ENCODE measurements around the gene SLC7A6OS. TPM values are rescaled to one million over a fixed set of nuclear protein-coding genes. Genes with fewer than 3 reads are reported as not detected.
A peak's percentile ranks its signal among the peaks of the same experiment; 100 is the strongest.

Gene SLC7A6OS
- total and polyA plus RNA-seq, 8 donors, result 5.2 to 8.1 (median 6.5) TPM

DNA sequence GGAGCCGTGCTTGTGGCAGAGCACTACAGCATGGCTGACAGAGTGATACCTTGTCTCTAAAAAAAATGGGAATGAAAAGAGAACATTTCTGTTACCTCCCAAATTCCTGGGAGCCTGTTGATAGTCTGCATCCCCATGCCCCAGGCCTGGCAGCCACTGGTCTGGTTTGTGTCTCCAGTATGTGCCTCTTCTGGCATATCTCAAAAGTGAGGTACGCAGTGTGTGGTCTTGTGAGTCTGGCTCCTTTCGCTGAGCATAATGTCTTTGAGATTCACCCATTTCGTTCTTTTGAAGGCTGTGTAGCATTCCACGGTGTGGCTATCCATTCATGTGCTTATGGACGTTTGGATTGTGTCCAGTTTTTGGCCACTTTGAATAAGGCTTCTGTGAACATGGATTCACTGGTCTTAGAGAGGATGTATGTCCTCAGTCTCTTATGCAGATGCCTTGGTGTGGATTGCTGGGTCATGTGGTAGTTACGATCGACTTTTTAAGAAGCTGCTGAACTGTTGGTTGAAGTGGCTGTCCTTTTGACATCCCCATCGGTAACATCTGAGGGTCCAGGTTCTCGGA is 39.2 kb upstream of the SLC7A6OS start:
- Histone ChIP-seq H3K36me3 (peaks cover 0 to 41% (median 12%) of the 10 kb centered on the region in 3 donors), H3K9me3 (no peaks in the 10 kb centered on the region), H3K4me1 (no peaks in the 10 kb centered on the region), H3K27me3 (no peaks in the 10 kb centered on the region), H3K27ac (no peak overlapping the region), H3K4me3 (no peak overlapping the region)
- ATAC-seq (no peak), FAIRE-seq (no peak), DNase-seq (no peak)
- 88 to 90% methylated on average over 10 of the region's 10 CpGs for WGBS, 2 donors
- no peak for TF ChIP-seq CTCF (IDR thresholded peaks at IDR 0.05)
- intact Hi-C loops (cut with DNase I), result no loop called here

GRCh38 chr16:68348639-68349445 is 38.1 kb upstream of the SLC7A6OS start:
- Histone ChIP-seq H3K27me3 (no peaks in the 10 kb centered on the region), H3K4me3 (no peak overlapping the region), H3K4me1 (no peaks in the 10 kb centered on the region), H3K27ac (no peak overlapping the region), H3K36me3 (peaks cover 0 to 33% (median 7%) of the 10 kb centered on the region in 3 donors), H3K9me3 (no peaks in the 10 kb centered on the region)
- intact Hi-C loops (cut with DNase I), result no loop called here
- 91 to 94% methylated on average over 27 of the region's 27 CpGs for WGBS, 2 donors
- DNase-seq (peak in 1 of 6 donors; percentile 3), FAIRE-seq (no peak), ATAC-seq (no peak)
- no peak for TF ChIP-seq CTCF (IDR thresholded peaks at IDR 0.05)

GRCh38 chr16:68347605-68348004 is 36.9 kb upstream of the SLC7A6OS start:
- intact Hi-C loops (cut with DNase I), result no loop called here
- ATAC-seq (no peak), DNase-seq (peak in 1 of 6 donors; percentile 8), FAIRE-seq (no peak)
- Histone ChIP-seq H3K9me3 (no peaks in the 10 kb centered on the region), H3K4me1 (no peaks in the 10 kb centered on the region), H3K36me3 (peaks cover 0 to 25% (median 6%) of the 10 kb centered on the region in 3 donors), H3K27ac (no peak overlapping the region), H3K27me3 (no peaks in the 10 kb centered on the region), H3K4me3 (no peak overlapping the region)
- no peak for TF ChIP-seq CTCF (IDR thresholded peaks at IDR 0.05)
- WGBS, 2 donors, result 80 to 86% methylated on average over 4 of the region's 4 CpGs

GRCh38 chr16:68346892-68347480 is 36.2 kb upstream of the SLC7A6OS start:
- FAIRE-seq (no peak), DNase-seq (peak in 1 of 6 donors; percentile 35), ATAC-seq (no peak)
- Histone ChIP-seq H3K4me1 (no peaks in the 10 kb centered on the region), H3K9me3 (no peaks in the 10 kb centered on the region), H3K27ac (no peak overlapping the region), H3K4me3 (no peak overlapping the region), H3K27me3 (no peaks in the 10 kb centered on the region), H3K36me3 (peaks cover 0 to 25% (median 6%) of the 10 kb centered on the region in 3 donors)
- 90 to 93% methylated on average over 12 of the region's 12 CpGs for whole genome bisulfite sequencing, 2 donors
- TF ChIP-seq CTCF (IDR thresholded peaks at IDR 0.05), result no peak
- intact Hi-C loops (cut with DNase I), result no loop called here

Data from pancreas (tissue), 10 donors.